Embryonic facial prominence (tissue), 1 donor: ENCODE measurements around the gene PRICKLE2.
"Not testable (repeated sequence)": the region's sequence is repeated elsewhere in the genome, so short reads cannot be mapped to it uniquely, and the experiment has no call there.

ENCODE experiments used
- DNase-seq: peaks from one replicate; pipeline ENCODE4 v3.0.0-alpha.2; 2016; ENCODE audit errors: extremely low spot score

PRICKLE2 gene

GRCh38 chr3:64102147-64102546, 123.1 kb downstream of the PRICKLE2 start:
- no peak for DNase-seq

- no peak for DNase-seq
These were observed 126.0 kb downstream of the PRICKLE2 start for GRCh38 chr3:64099316-64099715.

- DNase-seq: no peak
These were observed 126.6 kb downstream of the PRICKLE2 start for GRCh38 chr3:64098670-64099069.

GRCh38 chr3:64097920-64098319, 127.3 kb downstream of the PRICKLE2 start:
- no peak for DNase-seq

GRCh38 chr3:64095802-64096201, 129.5 kb downstream of the PRICKLE2 start:
- DNase-seq: no peak

- DNase-seq: no peak
These were observed 130.6 kb downstream of the PRICKLE2 start for GRCh38 chr3:64094713-64095079.

- no peak for DNase-seq
These were observed 131.2 kb downstream of the PRICKLE2 start for GRCh38 chr3:64093825-64094712.

- no peak for DNase-seq
These were observed 132.1 kb downstream of the PRICKLE2 start for GRCh38 chr3:64093211-64093610.

GRCh38 chr3:64091501-64091900, 133.8 kb downstream of the PRICKLE2 start:
- no peak for DNase-seq

GRCh38 chr3:64089386-64089785, 135.9 kb downstream of the PRICKLE2 start:
- not testable (repeated sequence) for DNase-seq

- no peak for DNase-seq
These were observed 136.7 kb downstream of the PRICKLE2 start for GRCh38 chr3:64088408-64089205.

- no peak for DNase-seq
These were observed 138.6 kb downstream of the PRICKLE2 start for GRCh38 chr3:64086479-64087252.

- no peak for DNase-seq
These were observed 140.6 kb downstream of the PRICKLE2 start for GRCh38 chr3:64084640-64085039.

GRCh38 chr3:64083575-64083974, 141.7 kb downstream of the PRICKLE2 start:
- no peak for DNase-seq

GRCh38 chr3:64082961-64083541, 142.2 kb downstream of the PRICKLE2 start:
- no peak for DNase-seq

GRCh38 chr3:64082411-64082810, 142.9 kb downstream of the PRICKLE2 start:
- no peak for DNase-seq

- no peak for DNase-seq
These were observed 144.0 kb downstream of the PRICKLE2 start for GRCh38 chr3:64081235-64081630.

GRCh38 chr3:64080616-64081234, 144.5 kb downstream of the PRICKLE2 start:
- DNase-seq: no peak

- no peak for DNase-seq
These were observed 145.7 kb downstream of the PRICKLE2 start for GRCh38 chr3:64079369-64080150.

- DNase-seq: no peak
These were observed 146.3 kb downstream of the PRICKLE2 start for GRCh38 chr3:64078966-64079365.
